ENCODE data around the gene MMP24OS.

GRCh38 chr20:35274172-35275092 lies 3.5 kb downstream of the MMP24OS start:
- TF ChIP-seq POLR2A (IDR thresholded peaks at IDR 0.05) = no peak
- no peak for TF ChIP-seq EP300 (IDR thresholded peaks at IDR 0.05)

All from gastroesophageal sphincter (tissue), 2 donors.